HTR-8/SVneo (cell line): Measurements from ENCODE around the gene ZHX3.

Experiments used
- DNase-seq: peaks from one replicate; pipeline ENCODE4 v3.0.0; 2011; ENCODE audit warnings: low spot score, mixed read lengths; ENCODE audit not compliant: insufficient read length
- FAIRE-seq: peaks from 2 replicates; lab custom pipeline; 2011; peaks lifted over from hg19 to GRCh38; lab: Jason Lieb, UNC

ZHX3 gene

DNA sequence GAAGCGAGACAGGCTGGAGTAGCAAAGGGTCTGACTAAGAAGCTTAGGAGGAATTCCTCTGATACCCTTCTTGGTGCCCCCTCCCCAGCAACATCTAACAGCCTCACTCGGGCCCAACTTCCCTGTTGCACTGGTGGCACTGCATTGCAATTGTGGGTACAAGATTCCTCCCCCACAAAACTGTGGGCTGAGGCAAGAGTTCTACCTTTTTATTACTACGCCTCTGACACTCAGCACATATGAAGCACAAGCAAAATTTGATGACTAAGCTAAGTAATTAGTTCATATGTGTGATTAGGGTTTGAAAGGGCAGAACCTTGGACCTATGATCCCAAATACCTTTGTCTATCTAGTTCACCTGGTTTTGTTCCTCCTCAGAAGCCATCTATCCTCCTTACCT, 83.5 kb downstream of the ZHX3 start:
- FAIRE-seq (peak; percentile 46), DNase-seq (no peak)

DNA sequence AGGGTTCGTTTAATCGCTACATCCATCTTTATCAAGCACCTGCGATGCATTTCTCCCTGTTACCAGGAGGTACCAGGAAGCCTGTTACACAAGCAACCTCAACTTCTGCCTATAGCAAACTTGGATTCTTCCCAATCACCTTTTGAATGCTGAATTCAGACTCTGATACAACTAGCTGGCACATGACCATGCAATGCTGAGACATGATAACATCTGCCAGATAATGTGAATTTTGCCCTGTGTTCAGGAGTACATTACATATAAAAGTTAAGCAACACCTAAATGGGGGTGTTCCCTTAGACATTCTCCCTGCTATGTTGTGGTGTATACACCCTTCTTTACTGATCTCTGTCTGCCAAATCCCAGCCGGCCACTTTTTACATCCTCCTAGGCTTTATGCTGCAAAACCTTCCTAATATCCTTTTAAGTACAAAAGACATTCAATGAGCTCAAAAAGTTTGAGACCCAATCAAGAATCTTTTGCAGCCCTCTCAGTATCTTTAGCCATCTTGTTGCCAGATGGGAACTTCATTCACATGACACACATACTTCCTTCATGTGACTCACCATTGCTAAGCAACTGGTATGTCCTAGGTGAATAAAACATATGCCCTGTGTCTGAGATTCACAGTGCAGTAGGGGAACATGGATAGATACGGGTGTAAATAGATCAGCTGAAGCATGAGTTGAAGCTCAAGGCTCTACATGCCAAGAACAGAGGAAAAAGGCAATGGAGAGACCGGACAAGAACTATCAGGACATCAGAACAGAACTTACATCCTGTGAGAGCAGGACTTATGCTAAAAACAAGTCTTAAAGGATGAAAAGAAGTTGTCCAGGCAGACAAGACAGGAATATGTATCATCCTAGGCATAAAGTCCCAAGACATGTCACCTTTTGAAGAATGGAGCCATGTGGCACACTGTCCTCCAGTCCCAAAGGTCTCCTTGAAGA, 84.3 kb downstream of the ZHX3 start:
- FAIRE-seq (peak; percentile 82), DNase-seq (peak; percentile 41)

DNA sequence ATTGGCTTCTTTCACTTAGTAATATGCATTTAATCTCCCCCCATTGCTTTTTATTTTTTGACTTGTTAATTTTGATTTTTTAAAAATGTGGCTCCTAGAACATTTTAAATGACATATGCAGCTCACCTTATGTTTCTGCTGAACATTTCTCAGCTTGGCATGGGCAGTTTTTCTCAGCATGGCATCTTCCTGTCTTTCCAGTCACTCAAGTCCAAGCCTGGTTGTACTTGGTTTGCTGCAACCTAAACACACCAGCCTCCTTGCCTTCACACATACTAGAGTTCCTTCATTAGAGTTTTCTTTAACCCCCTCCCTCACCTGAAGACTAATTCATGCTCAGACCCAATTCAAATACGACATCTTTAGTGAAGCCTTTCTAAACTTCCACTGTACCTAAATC, 86.4 kb downstream of the ZHX3 start:
- DNase-seq (no peak), FAIRE-seq (no peak)

DNA sequence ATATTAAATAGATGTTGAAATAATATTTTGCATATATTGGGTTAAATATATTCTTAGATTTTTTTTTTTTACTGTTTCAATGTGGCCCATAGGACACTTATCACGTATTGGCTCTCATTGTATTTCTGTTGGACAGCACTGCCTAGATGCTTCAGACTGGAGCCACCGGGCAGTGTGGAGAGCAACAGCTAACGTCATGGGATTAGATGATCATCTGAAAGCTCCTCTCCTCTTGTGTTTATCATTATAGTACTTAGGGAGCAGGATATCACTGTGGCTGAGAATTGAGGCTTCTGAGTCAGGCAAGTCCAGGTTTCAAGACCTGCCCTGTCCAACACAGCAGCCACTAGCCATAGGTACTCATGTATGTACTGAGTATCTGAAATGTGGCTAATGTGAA, 87.4 kb downstream of the ZHX3 start:
- peak; percentile 54 for FAIRE-seq
- no peak for DNase-seq

DNA sequence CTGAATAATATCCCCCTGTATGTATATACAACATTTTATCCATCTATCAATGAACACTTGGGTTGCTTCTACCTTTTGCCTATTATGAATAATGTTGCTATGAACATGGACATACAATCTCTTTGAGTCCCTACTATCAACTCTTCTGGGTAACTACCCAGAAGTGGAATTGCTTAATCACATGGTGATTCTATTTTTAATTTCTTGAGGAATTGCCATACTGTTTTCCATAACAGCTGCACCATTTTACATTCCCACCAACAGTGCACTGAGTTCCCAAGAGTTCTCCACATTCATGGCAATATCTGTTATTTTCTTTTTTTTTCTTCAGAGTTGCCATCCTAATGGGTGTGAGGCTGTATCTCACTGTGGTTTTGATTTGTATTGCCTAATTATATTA, 88.3 kb downstream of the ZHX3 start:
- no peak for FAIRE-seq
- DNase-seq, result no peak

DNA sequence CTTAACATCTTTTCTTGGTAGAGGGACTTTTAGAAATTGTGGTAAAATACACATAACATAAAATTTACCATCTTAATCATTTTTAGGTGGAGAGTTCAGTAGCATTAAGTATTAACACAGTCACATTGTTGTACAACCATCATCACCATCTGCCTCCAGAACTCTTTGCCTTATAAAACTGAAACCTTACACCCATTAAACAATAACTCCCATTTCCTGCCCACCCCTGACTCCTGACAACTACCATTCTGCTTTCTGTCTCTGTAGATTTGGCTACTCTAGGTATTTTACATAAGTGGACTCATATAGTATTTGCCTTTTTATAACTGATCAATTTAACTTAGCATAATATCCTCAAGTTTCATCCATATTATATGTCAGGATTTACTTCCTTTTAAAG, 88.7 kb downstream of the ZHX3 start:
- DNase-seq (no peak), FAIRE-seq (peak; percentile 70)

DNA sequence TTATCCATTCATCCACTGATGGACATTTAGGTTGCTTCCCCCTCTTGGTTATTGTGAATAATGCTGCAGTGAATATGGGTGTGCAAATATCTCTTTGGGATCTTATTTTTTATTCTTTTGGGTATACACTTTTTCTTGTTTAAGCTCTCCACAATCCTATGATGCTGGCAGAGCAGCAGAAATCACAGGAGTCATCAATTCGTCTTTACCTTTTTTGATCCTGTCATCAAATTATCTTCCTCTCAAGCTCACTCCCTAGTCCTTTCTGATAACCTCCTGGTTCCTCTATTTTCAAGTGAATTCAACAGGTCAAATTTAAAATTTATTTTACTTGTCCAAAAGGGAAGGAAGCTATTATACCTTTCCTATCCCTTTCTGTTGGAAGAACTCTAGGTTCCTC, 91.1 kb downstream of the ZHX3 start:
- no peak for DNase-seq
- no peak for FAIRE-seq

DNA sequence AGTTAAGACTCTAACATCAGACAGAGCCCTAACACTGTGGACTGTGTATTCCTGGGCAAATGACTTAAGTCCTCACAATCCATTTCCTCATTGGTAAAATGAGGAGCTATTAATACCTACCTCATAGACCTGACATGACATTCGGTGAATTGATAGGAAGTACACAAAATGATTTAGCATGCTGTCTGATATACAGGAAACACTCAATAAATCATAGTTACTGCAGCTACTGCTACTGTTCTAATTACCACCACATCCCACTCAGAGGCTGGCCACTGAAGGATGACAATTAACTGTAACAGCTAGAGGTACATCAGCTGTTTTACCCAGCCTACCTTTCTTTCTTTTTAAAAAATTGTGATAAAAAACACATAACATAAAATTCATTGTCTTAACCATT, 92.4 kb downstream of the ZHX3 start:
- DNase-seq (no peak), FAIRE-seq (no peak)

DNA sequence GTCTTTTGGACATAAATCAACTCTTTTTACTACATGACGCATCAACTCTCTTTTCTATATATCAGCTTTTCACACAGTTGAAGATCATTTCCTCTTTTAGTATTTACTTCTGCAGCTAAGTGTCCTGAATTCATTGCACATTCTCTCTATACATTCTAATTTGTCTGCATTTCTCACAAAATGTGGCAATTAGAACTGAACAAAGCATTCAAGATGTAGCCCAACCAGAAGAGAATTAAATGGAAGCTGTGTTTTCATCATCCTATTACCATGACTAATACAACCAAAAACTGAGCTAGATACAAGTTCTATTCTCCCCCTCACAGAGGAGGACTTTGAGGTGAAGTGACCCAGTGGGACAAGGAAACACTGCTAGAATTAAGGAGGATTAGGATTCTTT, 93.2 kb downstream of the ZHX3 start:
- DNase-seq (no peak), FAIRE-seq (no peak)

DNA sequence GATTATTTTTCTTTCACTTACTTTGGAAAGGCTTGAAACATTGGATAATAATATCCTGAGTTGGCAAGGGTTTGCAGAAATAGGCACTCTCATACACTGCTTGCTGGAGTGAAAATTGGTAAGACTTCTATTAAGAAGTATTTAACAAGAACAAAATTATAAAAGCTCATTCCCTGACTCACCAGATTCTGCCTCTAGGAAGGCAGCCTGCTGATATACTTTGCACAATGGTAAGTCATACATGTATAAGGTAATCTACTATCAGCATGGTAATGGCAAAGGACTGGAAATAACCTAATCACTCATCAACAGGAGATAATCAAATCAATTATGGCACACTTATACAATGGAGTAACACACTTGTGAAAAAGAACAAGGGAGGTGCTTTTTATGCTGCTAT, 94.4 kb downstream of the ZHX3 start:
- FAIRE-seq (no peak), DNase-seq (no peak)

DNA sequence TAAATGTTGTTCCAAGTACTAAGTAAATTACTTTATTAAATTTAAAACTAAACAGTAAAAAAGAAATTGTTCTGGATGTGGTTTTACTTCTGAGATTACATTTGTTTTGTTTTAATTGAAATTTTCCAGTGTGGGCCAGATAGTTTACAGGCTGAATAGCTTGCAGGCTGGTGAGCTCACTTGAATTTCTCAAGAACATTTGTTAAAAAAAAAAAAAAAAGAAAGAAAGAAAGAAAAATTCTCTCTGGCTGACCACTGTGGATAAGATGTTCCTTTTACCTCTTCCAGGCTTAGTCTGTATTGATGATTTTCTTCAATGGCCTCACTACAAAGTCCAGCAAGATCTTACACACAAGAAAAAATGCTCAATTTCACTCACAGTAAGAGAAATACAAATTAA, 94.8 kb downstream of the ZHX3 start:
- FAIRE-seq (no peak), DNase-seq (no peak)

DNA sequence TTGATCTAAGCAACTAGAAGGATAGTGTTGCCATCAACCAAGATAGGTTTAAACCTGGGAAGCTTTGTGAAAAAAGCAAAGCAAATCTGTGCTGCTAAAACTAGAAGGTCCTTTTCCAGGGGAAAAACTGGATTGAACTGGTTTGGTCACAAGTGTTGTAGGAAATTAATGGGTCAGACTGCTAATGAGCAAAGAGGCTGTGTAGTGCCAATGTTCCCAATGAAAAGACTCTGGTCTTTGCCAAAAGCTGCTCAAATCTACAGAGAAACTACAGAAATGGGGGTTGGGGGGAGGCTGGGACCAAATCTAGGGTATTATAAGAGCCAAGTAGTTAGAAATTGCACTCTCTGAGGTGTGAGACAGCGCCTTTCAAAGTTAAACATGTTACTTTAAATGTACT, 95.2 kb downstream of the ZHX3 start:
- FAIRE-seq (no peak), DNase-seq (no peak)

DNA sequence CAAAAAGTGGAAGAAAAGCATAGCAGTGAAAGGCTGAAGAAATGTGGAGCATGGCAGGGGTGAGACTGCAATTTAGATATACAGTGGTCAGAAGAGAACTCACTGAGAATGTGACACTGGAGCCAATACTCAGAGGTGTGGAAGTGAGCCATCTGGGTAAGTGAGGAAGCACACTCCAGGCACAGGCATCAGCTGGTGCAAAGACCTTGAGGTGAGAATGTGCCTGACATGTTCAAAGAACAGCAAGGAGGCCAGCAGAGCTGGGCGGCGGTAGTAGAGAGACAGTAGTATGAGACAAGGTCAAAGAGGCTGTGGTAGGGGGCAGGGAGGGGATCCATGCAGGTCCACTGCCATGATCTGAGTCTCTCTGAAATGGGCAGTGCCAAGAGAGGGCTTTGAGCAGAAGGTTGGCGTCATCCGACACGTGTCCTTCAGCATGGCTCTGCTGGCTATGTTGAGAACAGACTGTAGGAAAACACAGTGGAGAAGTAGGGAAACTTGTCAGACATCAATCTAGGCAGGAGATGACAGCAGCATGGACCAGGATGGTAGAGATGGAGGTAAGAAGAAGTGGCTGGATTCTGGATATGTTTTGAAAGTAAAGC, 95.8 kb downstream of the ZHX3 start:
- FAIRE-seq, result peak; percentile 63
- DNase-seq, result no peak

DNA sequence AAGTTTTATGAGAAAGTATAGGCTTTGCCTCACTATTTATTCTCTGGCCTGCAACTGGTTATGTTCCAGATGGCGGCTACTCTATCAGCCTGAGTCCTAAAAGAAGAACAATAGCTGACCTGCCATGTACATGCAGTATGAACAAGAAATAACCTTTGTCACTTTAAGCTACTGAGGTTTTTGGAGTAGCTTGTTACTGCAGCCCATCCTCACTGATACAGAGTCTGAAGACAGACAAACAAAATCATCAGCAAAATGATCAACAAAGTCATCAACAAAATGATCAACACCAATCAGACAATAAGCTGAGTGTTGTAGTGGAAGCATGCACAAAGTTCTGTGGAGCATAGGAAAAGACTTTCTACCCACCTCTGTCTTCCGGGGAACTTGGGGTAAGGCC, 97.7 kb downstream of the ZHX3 start:
- DNase-seq (no peak), FAIRE-seq (peak; percentile 93)

DNA sequence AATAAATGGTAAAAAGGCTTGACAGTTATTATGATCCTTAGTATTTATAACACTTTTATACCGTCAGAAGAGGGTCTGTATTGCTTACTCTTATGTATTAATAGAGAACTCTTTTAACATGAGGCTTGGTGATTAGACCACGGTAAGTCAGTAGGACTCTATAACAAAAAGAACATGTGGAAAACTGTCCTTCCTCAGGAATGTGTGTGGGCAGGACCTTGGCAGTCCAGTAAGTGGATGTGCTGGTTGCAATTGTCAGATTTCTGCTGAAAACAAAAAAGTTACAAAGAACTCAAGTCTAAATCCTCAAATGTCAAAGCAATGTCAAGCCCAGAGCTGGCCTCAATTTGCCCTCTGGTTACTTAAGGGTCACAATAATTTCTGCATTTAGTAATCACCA, 99.1 kb downstream of the ZHX3 start:
- DNase-seq (no peak), FAIRE-seq (no peak)

DNA sequence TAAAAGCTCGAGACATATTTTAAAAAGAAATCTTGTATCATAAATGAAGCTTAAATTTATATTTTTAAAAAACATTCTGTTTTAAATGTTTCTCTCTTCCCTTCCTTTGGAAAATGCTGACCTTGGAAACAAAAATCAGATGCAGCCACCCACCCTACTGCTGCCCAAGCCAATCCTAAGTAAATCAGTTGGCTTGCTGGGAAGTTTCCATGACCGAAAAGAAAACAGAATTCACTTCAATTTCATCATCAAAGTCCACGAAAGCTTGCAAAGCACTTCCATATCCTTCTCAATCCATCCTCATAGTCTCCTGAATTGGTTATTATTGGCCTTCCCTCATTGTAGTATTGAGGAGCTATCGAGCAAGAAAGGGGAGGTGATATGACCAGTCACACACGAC, 100.1 kb downstream of the ZHX3 start:
- FAIRE-seq, result no peak
- no peak for DNase-seq

DNA sequence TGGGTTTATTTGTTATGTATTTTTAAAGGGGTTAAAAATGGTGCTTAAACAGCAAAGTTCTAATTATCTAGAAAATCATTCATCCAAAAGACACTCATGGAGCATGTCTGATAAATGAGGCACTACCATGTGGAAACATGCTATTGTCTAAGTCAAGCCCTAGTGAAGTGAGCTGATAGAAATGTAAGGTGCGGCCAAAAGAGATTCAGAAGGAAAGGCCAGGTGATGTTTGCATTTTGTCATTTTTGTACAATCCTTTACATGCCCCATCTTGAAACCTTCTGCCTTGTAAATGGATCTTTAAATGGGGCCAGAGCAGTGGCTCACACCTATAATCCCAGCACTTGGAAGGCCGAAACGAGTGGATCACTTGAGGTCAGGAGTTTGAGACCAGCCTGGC, 102.9 kb downstream of the ZHX3 start:
- DNase-seq (no peak), FAIRE-seq (peak; percentile 38)

DNA sequence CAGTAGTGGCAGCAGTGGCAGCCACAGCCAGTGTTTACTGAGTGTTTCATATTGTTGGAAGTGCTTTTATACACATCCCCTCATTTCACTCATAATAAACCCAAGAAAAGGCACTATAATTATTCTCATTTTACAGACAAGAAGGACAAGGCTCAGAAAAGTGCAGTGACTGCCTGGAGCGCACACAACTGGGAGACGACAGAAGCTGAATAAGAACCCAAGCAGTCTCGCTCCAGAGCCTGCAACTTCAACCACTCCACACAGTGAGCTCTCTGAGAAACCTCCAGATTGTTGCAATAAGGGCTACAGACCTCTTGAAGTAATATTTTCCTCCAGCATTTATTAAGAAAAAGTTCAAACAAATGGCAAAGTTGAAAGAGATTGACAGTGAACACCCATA, 103.3 kb downstream of the ZHX3 start:
- DNase-seq, result no peak
- FAIRE-seq, result no peak

DNA sequence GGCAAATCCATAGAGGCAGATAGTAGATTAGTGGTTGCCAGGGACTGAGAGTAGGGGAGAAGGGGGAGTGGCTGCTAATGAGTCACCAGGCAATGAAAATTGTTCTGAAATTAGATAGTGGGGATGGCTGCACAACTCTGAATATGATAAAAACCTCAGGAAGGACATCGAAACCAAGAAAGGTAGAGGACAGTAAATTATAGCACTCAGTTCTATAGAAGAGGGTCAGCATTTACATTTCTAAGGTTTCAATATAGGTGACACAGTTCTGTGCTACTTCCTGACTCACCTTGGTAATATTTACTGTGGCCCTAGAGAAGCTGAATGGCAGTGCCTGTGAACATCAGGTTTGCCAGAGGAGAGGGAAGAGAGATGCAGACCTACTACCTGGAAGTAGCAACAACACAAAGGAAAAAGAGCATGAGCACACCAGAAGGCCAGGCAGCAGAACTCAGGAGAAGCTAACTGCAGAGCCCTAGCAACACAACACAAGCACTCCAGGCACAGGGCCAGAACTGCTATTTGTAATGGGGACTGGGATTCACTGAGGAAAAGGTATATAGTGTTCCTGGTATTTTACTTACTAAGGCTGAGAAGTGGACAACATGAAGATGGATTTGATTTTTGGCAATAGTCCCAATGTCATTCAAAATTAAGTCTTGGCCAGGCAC, 104.2 kb downstream of the ZHX3 start:
- DNase-seq (peak; percentile 33), FAIRE-seq (peak; percentile 66)

DNA sequence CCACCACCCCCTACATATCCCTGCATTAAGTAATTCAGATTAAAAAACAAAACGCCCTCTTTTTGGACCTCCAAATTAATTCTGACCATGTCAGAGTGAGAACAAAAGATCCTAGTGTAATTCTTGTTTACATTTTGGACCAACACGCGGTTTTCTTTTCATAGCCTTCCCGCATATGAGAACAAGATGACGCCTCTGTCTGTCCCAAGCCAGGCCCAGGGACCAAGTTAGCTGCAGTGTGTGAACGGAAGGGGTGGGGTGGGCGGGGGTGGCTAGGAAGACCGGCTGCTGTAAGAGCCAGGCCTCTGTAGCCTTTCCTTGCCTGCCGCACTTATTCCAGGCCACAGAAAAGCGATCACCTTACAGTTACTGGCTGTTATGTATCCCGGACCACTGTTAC, 112.2 kb downstream of the ZHX3 start:
- no peak for FAIRE-seq
- no peak for DNase-seq
